Measurements from ENCODE around the gene LPIN2.

Gene LPIN2

DNA sequence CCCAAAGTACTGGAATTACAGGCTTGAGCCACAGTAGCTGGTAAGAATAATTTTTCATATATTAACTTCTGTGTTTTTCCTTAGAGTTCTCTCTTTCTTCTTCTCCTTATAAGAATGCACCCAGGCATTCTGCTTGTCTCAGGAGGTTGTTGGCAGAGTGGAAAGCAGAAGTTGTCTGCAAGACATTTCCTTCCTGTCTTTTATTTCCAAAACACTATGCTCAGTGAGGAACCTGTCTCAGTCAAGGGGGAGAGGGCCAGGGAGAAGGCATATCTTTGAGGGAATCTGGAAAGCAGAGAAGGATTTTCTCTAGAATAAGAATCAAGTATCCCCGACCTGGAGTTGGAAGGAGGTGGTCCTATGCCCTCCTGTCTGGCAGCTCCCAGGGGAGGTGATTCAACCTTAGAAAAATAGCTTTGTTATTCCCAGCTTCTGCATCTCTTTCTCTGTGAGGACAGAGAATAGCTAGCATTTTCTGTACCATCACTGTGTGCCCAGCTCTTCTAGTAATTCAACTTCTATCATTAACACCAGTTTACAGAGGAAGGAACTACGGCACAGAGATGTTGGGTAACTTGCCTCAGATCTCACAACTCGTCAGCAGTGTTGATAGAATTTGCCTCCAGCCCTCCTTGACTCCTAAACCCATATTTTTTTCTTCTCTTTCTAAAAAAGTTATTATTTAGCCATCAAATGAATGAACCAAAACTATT lies 3.8 kb upstream of the LPIN2 start:
- H3K4me3 ChIP-seq (ENCODE audit: insufficient read depth, low read length, poor library complexity, severe bottlenecking), result no peak overlapping the region

DNA sequence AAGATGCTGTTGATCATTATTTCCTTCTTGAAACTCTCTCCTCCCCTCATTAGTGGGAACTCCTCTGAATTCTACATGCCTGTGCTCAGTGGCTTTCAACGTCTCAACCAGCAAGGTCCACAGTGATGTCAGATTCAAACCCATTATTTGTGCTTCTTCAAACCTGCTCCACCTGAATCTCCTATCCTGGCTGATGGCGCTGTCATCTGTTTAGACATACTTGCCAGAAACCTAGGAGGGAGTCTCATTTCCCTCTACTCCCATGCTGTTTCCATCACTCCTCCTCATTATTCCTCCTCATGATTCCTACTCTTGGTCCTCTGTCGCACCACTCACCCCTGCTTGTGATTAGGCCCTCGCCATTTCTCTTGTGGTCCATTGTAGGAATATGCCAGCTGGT lies 2.9 kb upstream of the LPIN2 start:
- Histone ChIP-seq H3K27ac (ENCODE audit: low read depth, low read length) (no peak overlapping the region), H3K9me2 (replicated peaks; ENCODE audit: insufficient read depth, low read length) (no peaks in the 10 kb centered on the region), H3K79me2 (ENCODE audit: insufficient read depth, low read length) (peaks cover 10% of the 10 kb centered on the region; the same call in 1 of the 2 replicates), H3K27me3 (ENCODE audit: low read length) (no peaks in the 10 kb centered on the region), H4K20me1 (ENCODE audit: low read depth, low read length) (no peaks in the 10 kb centered on the region), H3K9me3 (ENCODE audit: insufficient read depth, low read length) (no peaks in the 10 kb centered on the region), H3K4me2 (ENCODE audit: low read depth, low read length, poor library complexity, severe bottlenecking) (no peak overlapping the region), H3F3A (ENCODE audit: insufficient read depth) (no peaks in the 10 kb centered on the region), H3K36me3 (ENCODE audit: low read length) (no peaks in the 10 kb centered on the region), H3K9ac (ENCODE audit: low read length) (no peak overlapping the region), H2AFZ (ENCODE audit: low read depth, low read length, severe bottlenecking) (no peak overlapping the region), H3K4me3 (ENCODE audit: insufficient read depth, low read length, poor library complexity, severe bottlenecking) (no peak overlapping the region)
- TF ChIP-seq, protein P1, sequence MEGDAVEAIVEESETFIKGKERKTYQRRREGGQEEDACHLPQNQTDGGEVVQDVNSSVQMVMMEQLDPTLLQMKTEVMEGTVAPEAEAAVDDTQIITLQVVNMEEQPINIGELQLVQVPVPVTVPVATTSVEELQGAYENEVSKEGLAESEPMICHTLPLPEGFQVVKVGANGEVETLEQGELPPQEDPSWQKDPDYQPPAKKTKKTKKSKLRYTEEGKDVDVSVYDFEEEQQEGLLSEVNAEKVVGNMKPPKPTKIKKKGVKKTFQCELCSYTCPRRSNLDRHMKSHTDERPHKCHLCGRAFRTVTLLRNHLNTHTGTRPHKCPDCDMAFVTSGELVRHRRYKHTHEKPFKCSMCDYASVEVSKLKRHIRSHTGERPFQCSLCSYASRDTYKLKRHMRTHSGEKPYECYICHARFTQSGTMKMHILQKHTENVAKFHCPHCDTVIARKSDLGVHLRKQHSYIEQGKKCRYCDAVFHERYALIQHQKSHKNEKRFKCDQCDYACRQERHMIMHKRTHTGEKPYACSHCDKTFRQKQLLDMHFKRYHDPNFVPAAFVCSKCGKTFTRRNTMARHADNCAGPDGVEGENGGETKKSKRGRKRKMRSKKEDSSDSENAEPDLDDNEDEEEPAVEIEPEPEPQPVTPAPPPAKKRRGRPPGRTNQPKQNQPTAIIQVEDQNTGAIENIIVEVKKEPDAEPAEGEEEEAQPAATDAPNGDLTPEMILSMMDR (IDR thresholded peaks at IDR 0.05; ENCODE audit: insufficient read depth, low read length, poor library complexity, severe bottlenecking), result no peak
- no peak for TF ChIP-seq EZH2phosphoT487 (conservative IDR thresholded peaks at IDR 0.05; ENCODE audit: low read length)

More for the DNA sequence above, 3.8 kb upstream of the LPIN2 start:
- Histone ChIP-seq H3K79me2 (ENCODE audit: insufficient read depth, low read length) (peaks cover under 1% of the 10 kb centered on the region; the same call in 1 of the 2 replicates), H3K27ac (ENCODE audit: low read depth, low read length) (no peak overlapping the region), H3K4me2 (ENCODE audit: low read depth, low read length, poor library complexity, severe bottlenecking) (peak overlapping the region; percentile 13), H3F3A (ENCODE audit: insufficient read depth) (no peaks in the 10 kb centered on the region), H3K9me2 (replicated peaks; ENCODE audit: insufficient read depth, low read length) (no peaks in the 10 kb centered on the region), H3K27me3 (ENCODE audit: low read length) (no peaks in the 10 kb centered on the region), H3K9ac (ENCODE audit: low read length) (no peak overlapping the region), H2AFZ (ENCODE audit: low read depth, low read length, severe bottlenecking) (peak overlapping the region; percentile 10), H4K20me1 (ENCODE audit: low read depth, low read length) (no peaks in the 10 kb centered on the region), H3K36me3 (ENCODE audit: low read length) (no peaks in the 10 kb centered on the region), H3K9me3 (ENCODE audit: insufficient read depth, low read length) (no peaks in the 10 kb centered on the region)
- TF ChIP-seq EZH2phosphoT487 (conservative IDR thresholded peaks at IDR 0.05; ENCODE audit: low read length), result no peak
- TF ChIP-seq, protein P1 (IDR thresholded peaks at IDR 0.05; ENCODE audit: insufficient read depth, low read length, poor library complexity, severe bottlenecking), result no peak

DNA sequence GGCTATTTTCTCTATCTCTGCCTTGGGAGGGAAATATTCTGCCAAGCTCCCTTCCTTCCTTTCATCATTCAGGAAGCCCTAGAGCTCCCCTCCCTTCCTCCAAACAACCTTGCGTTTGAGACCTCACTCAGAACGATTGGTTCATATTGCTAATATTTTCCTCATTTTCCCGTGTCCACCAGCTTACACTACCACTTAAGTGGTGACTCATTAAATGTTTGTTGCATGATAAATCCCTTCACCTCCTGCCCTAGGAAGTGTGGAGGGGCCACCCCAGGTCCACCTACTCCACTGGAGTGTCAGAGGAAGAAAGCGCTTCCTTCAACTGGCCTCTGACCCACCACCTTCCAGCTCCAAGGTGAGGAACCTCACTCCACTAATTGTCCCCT lies 2.3 kb upstream of the LPIN2 start:
- no peak overlapping the region for H3K9ac ChIP-seq (ENCODE audit: low read length)
- TF ChIP-seq, protein P1 (IDR thresholded peaks at IDR 0.05; ENCODE audit: insufficient read depth, low read length, poor library complexity, severe bottlenecking), result no peak

More for the DNA sequence above, 2.3 kb upstream of the LPIN2 start:
- no peak overlapping the region for H3K4me3 ChIP-seq (ENCODE audit: insufficient read depth, low read length, poor library complexity, severe bottlenecking)
- no peaks in the 10 kb centered on the region for H3K9me3 ChIP-seq (ENCODE audit: insufficient read depth, low read length)
- H4K20me1 ChIP-seq (ENCODE audit: low read depth, low read length), result no peaks in the 10 kb centered on the region
- H3K79me2 ChIP-seq (ENCODE audit: insufficient read depth, low read length), result peaks cover 16% of the 10 kb centered on the region
- H3K9me2 ChIP-seq (replicated peaks; ENCODE audit: insufficient read depth, low read length), result no peaks in the 10 kb centered on the region
- H3K4me2 ChIP-seq (ENCODE audit: low read depth, low read length, poor library complexity, severe bottlenecking), result no peak overlapping the region
- H3K27ac ChIP-seq (ENCODE audit: low read depth, low read length), result no peak overlapping the region
- no peak overlapping the region for H2AFZ ChIP-seq (ENCODE audit: low read depth, low read length, severe bottlenecking)
- H3K27me3 ChIP-seq (ENCODE audit: low read length), result no peaks in the 10 kb centered on the region
- H3K36me3 ChIP-seq (ENCODE audit: low read length), result no peaks in the 10 kb centered on the region; the same call in 1 of the 2 replicates
- H3F3A ChIP-seq (ENCODE audit: insufficient read depth), result no peaks in the 10 kb centered on the region

All from SU-DHL-6 (cell line).